Measurements from ENCODE around the gene PKP4. TPM values are rescaled to one million over a fixed set of nuclear protein-coding genes. Genes with fewer than 3 reads are reported as not detected.

The PKP4 gene
- total and polyA plus RNA-seq, 2 of the 8 experiments (the other 6 are each of a cell fraction or from before 2014, with no cell fraction given): 48.2 to 88.0 TPM

- H3K36me3 ChIP-seq (ENCODE audit: control insufficient read depth in 2 of 4, insufficient read depth in 4 of 4, low read length in 3 of 4): peaks cover 0 to 9% (median 3%) of the 10 kb centered on the region in 4 experiments; a peak in 3 of 8 replicates
- no peak overlapping the region for H3K4ac ChIP-seq (replicated peaks; ENCODE audit: insufficient read length, low read depth, low read length)
- no peak overlapping the region for H2BK5ac ChIP-seq (ENCODE audit: low read depth, low read length)
- peaks cover 0 to 3% (median 0%) of the 10 kb centered on the region in 4 experiments; a peak in 2 of 7 replicates for H3K4me1 ChIP-seq (replicated peaks in 1 of 4; ENCODE audit: control insufficient read depth in 3 of 4, insufficient read depth in 4 of 4, low read length in 3 of 4)
- no peak overlapping the region for H3K27ac ChIP-seq (ENCODE audit: low read depth, low read length)
- no peak overlapping the region for H3K23ac ChIP-seq (ENCODE audit: insufficient read length)
- no peak overlapping the region for H2BK12ac ChIP-seq (ENCODE audit: low read depth, low read length)
- H4K5ac ChIP-seq (ENCODE audit: insufficient read length, low read depth, low read length): no peak overlapping the region
- no peak overlapping the region for H2AFZ ChIP-seq (ENCODE audit: low read length)
- H2BK15ac ChIP-seq (ENCODE audit: low read length): no peak overlapping the region
- 96% methylated on average over 2 of the region's 2 CpGs; no CpG with 5 or more reads in 1 of the 2 experiments for WGBS, 2 experiments (ENCODE audit: extremely low coverage in 1 of 2, insufficient coverage in 1 of 2, insufficient read length in 1 of 2, insufficient replicate concordance in 2 of 2, low coverage in 1 of 2, low lambda C conversion rate in 2 of 2, missing lambda C conversion rate in 1 of 2)
- no peaks in the 10 kb centered on the region for H3K23me2 ChIP-seq (ENCODE audit: low read depth, low read length)
- H3K18ac ChIP-seq (ENCODE audit: extremely low read depth, low read length): no peak overlapping the region
- no peaks in the 10 kb centered on the region for H3K79me2 ChIP-seq (ENCODE audit: control insufficient read depth in 1 of 2, insufficient read depth in 2 of 2, low read length in 2 of 2)
- no peak overlapping the region for H4K8ac ChIP-seq (ENCODE audit: extremely low read depth, insufficient read depth, low read length)
- no peak overlapping the region for H2AK5ac ChIP-seq (ENCODE audit: low read depth, low read length)
- no peak overlapping the region for H4K91ac ChIP-seq (replicated peaks; ENCODE audit: insufficient read length, low read length)
- H3K27me3 ChIP-seq (replicated peaks in 1 of 4; ENCODE audit: control insufficient read depth in 3 of 4, extremely low read depth in 1 of 4, insufficient read depth in 3 of 4, low read length in 3 of 4): no peaks in the 10 kb centered on the region
- H2BK120ac ChIP-seq (replicated peaks; ENCODE audit: low read depth, low read length): no peak overlapping the region
- no peaks in the 10 kb centered on the region for H3K79me1 ChIP-seq (ENCODE audit: low read depth, low read length)
- FAIRE-seq (no peak), DNase-seq (ENCODE audit: low read depth in 1 of 2, low spot score in 2 of 2) (no peak)
- H3K9ac ChIP-seq (replicated peaks in 1 of 4; ENCODE audit: extremely low read depth in 1 of 4, low read depth in 3 of 4, low read length in 3 of 4): no peak overlapping the region
- CTCF ChIA-PET (ENCODE audit: partially characterized antibody): interaction anchor here (1.0 to 2.4 kb wide), 5 partner anchors 20 to 616 kb away, joined by 4 to 7 read pairs (median 4); no protein-coding TSS in a partner anchor
- H3K14ac ChIP-seq (ENCODE audit: insufficient read length): no peak overlapping the region
- no peak overlapping the region for H3K4me2 ChIP-seq (ENCODE audit: insufficient read depth in 1 of 2, low read depth in 2 of 2, low read length in 2 of 2)
- no peak for TF ChIP-seq CREB1 (IDR thresholded peaks at IDR 0.05)
- TF ChIP-seq JUND (IDR thresholded peaks at IDR 0.05; ENCODE audit: low read length): no peak
- TF ChIP-seq CBX5 (IDR thresholded peaks at IDR 0.05; ENCODE audit: low read depth, low read length): no peak
- no peak for TF ChIP-seq SP2 (IDR thresholded peaks at IDR 0.05; ENCODE audit: low read length)
- TF ChIP-seq RAD21 (IDR thresholded peaks at IDR 0.05 in 1 of 2, conservative IDR thresholded peaks at IDR 0.05 in 1 of 2; ENCODE audit: low read depth in 2 of 2, low read length in 2 of 2): no peak
- TF ChIP-seq, protein P1, sequence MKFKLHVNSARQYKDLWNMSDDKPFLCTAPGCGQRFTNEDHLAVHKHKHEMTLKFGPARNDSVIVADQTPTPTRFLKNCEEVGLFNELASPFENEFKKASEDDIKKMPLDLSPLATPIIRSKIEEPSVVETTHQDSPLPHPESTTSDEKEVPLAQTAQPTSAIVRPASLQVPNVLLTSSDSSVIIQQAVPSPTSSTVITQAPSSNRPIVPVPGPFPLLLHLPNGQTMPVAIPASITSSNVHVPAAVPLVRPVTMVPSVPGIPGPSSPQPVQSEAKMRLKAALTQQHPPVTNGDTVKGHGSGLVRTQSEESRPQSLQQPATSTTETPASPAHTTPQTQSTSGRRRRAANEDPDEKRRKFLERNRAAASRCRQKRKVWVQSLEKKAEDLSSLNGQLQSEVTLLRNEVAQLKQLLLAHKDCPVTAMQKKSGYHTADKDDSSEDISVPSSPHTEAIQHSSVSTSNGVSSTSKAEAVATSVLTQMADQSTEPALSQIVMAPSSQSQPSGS (IDR thresholded peaks at IDR 0.05; ENCODE audit: low read length): no peak
- no peak for TF ChIP-seq FOSL1 (IDR thresholded peaks at IDR 0.05; ENCODE audit: insufficient read depth, low read depth, low read length)
- TF ChIP-seq EP300 (IDR thresholded peaks at IDR 0.05; ENCODE audit: borderline replicate concordance in 1 of 2, low read depth in 2 of 2, low read length in 2 of 2): no peak
- no peak for TF ChIP-seq GABPA (IDR thresholded peaks at IDR 0.05; ENCODE audit: borderline replicate concordance, insufficient read depth, low read length)
- no peaks in the 10 kb centered on the region for H4K20me1 ChIP-seq (replicated peaks in 1 of 2; ENCODE audit: control insufficient read depth in 1 of 2, insufficient read depth in 2 of 2, low read length in 2 of 2)
- POLR2A ChIA-PET (ENCODE audit: partially characterized antibody): interaction anchor here (1.5 kb wide), 1 partner anchor 12 kb away, joined by 3 read pairs; no protein-coding TSS in a partner anchor
- H2BK20ac ChIP-seq (ENCODE audit: low read length): no peak overlapping the region
- no peak overlapping the region for H3K4me3 ChIP-seq (ENCODE audit: extremely low read depth in 1 of 4, insufficient read depth in 2 of 4, low read depth in 3 of 4, low read length in 4 of 4)
- no peak overlapping the region for H3K56ac ChIP-seq (replicated peaks; ENCODE audit: insufficient read length, low read depth, low read length)
- no peaks in the 10 kb centered on the region for H3K9me3 ChIP-seq (ENCODE audit: insufficient read depth in 2 of 2, low read depth in 1 of 2, low read length in 1 of 2)
Observed at GRCh38 chr2:158647436-158648231, 190.9 kb downstream of the PKP4 start.
